Right ventricle myocardium inferior (tissue), 1 donor: ENCODE measurements around the gene FAM167B. TPM values are rescaled to one million over a fixed set of nuclear protein-coding genes. Genes with fewer than 3 reads are reported as not detected.

Experiments
- ATAC-seq: fragments of 200-7000 bp; cut with Tn5 transposase; one replicate; pipeline ENCODE4 v1.9.1; 2020; ENCODE audit warnings: mild to moderate bottlenecking, moderate library complexity
- DNase-seq: peaks from one replicate; pipeline ENCODE4 v3.0.0; 2021; ENCODE audit errors: missing footprints
- intact Hi-C: fragments of 100-400 bp; cut with DNase I; formaldehyde crosslinking; loops from one replicate; pipeline ENCODE4 v1.11.0; 2022
- total RNA-seq: library from RNA; stranded (reverse); fragmentation: NEBNext Ultra II Directional; extraction: Animal tissue kit (Norgen Biotek cat#: 25700); gene quantifications from one replicate; pipeline ENCODE4 v1.2.1, GENCODE V29; 2021
- donor health status: DM: no; HTN: yes; CAD: no; lungs with severe emphysema.

The FAM167B gene
- total RNA-seq, 1 donor from 2014 or later = 10.5 TPM

DNA sequence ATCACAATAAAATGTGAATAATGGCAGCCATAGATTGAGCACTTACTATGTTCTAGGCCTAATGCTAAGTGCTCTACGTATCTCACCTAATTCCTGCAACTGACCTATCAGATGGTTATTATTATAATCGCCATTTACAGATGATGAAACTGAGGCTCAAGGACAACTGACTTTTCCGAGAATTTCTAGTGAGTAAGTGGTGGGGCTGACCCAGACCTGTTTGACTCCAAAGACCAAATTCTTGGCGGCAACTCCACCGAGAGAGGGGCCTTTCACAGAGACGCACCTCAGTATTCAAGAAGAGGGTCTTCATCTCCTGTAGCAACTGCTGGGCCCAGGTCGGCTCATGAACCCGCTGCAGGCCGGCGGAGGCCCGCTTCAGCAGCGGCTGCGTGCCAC, 25.4 kb upstream of the FAM167B start:
- DNase-seq = no peak
- intact Hi-C loops = no loop called here
- no peak for ATAC-seq

DNA sequence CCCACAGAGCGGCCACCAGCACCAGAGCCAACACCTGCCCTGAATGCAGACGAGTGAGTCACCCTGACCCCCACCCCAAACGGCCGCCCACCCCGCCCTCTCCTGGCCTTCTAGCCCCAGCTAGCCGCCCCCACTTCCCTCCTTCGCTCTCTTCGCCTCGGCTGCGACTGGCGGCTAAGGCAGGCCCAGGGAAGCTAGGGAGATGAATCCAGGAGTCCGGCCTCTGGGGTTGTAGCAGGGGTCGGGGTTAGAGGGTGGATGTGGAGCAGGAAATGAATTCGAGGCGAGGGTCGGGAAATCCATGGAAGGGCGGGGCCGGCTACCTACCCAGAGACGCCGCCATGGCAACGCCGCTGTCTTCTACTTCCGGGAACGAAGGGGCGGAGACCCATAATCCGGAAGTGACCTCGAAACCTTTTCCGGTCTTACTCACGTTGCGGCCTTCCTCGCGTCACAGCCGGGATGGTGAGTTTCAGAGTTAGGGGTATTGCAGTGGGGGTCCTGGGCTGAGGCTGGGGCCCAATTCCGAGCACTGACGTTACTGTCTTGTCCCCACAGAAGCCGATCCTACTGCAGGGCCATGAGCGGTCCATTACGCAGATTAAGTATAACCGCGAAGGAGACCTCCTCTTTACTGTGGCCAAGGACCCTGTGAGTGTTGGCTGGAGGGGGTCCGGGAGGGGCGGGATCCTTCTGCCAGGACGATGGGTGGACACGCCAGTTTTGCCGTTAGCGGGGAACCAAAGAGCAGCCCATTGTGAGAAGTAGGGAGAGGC, 24.9 kb upstream of the FAM167B start, which contains the start of the genes EIF3I and TMEM234:
Gene EIF3I (plus strand): TSS at position 428 of the 776 bp plus-strand sequence. CDS start 35 bp downstream, at position 463.
Gene TMEM234 (minus strand): TSS at position 374 of the 776 bp plus-strand sequence. CDS start 31 bp downstream, at position 343.
- DNase-seq = peak; percentile 97
- intact Hi-C loops = no loop called here
- ATAC-seq = peak; percentile 95

- ATAC-seq (no peak), DNase-seq (no peak)
- intact Hi-C loops = no loop called here
Measured at GRCh38 chr1:32223683-32224082, 23.3 kb upstream of the FAM167B start.

DNA sequence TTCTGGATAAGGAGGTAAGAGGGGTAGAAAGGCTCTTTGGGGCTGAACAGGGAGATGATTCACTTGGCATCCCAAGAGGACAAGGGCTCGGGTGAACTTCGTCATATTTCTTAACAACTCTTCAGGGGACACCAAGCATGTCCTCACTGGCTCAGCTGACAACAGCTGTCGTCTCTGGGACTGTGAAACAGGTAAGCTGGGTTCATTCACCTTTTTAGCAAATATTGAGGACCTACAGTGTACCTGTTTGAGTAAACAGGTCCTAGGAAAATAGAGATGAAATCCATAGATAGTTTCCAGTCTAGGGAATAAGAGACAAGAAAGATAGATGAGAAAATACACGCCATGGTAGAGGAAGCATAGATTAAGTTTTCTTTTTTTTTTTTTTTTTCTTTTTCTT, 22.7 kb upstream of the FAM167B start:
- intact Hi-C loops = no loop called here
- DNase-seq (no peak), ATAC-seq (no peak)

- DNase-seq = no peak
- intact Hi-C loops = no loop called here
- ATAC-seq = no peak
Measured at GRCh38 chr1:32228771-32229170, 18.3 kb upstream of the FAM167B start.

DNA sequence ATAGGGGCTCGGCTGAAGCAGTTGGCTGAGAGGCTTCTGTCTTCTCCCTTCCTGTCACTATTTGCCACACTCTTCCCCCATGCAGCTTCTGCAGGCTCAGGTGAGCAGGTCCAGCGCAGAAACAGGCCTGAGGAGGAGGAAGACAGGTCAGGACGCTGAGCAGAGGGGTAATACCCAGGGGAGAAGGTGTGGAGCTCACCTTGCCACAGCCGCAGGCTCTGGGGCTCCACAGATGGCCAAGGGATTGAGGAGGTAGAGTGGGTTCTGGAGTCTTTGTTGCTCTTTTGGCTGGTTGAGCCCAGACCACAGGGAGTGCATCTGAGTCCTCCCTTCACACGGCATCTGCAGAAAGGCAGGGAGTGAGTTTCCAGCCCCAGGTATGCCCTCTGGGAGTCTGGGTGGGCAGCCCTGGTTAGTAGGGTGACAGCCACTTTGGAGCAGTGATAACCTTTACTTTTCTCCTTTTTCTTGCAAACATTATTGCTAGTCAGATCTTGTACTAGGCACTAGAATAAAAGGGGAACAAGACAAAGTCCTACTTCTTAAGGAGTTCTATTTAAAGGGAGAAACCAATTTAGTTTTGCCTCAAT, 15.1 kb upstream of the FAM167B start:
- ATAC-seq (no peak), DNase-seq (no peak)
- intact Hi-C loops = no loop called here

DNA sequence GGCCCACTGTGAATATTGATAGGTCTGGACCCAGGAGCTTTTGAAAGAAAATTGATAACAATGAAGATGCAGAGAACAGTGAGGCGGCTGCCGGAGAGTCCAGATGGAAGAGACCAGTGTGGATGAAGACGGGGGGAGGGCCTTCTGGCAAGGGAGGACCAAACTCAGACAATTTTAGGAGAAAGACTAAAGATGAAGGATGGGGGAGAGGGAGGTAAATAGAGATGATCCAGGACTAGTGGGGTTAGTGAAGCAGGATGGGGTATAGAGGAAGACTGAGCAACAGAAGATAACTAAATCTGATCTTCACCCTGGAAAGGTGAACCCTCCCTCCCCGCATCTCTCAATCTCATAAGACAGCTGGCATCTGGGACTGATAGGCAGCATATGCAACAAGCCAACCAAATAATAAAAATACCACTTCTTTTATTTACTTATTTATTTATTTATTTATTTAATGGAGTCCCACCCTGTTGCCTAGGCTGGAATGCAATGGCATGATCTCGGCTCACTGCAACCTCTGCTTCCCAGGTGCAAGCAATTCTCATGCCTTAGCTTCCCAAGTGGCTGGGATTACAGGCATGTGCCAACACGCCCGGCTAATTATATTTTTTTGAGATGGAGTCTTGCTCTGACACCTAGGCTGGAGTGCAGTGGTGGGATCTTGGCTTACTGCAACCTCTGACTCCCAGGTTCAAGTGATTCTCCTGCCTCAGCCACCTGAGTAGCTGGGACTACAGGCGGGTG, 14.3 kb upstream of the FAM167B start:
- DNase-seq = no peak
- ATAC-seq = no peak
- intact Hi-C loops = no loop called here

DNA sequence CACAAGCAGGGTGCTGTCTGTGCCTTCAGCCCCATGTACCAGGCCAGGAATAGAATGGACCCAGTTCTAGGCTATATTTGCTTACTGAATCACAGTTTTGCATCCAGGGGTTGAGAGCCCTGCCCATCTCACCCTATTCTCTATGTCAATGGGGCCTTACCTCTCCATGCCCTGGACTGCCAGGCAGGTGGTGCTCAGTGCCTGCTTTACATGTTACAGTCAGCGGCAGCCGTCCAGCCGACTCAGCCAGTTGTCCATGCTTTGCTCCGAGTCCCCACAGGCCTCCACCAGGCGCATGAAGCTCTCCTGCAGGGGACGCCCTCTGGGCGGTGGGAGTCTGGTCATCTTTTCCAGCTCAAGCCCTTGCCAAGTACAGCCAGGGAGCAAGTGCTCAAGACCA, 12.2 kb upstream of the FAM167B start:
- intact Hi-C loops = no loop called here
- no peak for DNase-seq
- no peak for ATAC-seq

- intact Hi-C loops = no loop called here
- ATAC-seq (no peak), DNase-seq (no peak)
Measured at GRCh38 chr1:32239337-32239736, 7.7 kb upstream of the FAM167B start.

GRCh38 chr1:32239790-32240139, 7.3 kb upstream of the FAM167B start:
- intact Hi-C loops = no loop called here
- peak; percentile 1 for ATAC-seq
- no peak for DNase-seq

DNA sequence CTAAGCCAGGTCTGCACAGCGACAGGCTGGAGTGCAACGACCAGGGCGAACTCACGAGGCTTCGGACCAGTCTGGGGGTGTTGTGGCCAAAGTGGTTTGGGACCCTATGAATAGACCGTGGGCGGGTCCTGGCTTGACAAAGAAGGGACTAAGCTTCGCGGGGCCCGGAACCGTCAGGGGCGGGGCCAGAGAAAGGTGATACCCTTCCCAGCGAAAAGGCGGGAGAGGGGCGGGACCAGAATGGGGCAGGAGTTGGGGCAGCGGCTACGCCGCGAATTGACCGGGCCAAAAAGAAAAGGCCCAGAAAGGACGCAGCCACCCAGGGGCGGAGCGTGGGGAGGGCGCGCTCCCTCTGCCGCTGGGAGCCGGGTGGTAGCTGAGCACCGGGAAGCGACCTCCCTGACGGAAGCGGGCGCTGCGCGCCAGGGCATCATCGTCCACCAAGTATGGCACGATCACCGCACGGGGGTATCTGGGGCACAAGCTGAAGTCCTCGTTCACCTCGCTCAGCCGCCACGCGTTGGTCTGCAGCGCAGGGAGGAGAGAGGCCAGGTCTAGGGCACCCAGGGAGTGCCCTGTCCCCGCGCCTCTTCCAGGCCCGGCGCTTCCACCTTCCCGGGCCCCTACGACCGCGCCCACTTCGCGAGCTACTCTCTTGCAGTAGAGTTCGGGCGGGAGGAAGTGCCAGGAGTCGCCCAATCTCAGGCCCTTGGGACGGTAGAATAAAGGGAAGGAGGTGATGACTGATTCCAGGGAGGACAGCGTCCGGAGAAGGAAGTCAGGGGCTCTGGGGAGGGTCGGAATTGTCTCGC, 6.7 kb upstream of the FAM167B start:
- ATAC-seq (peak; percentile 88), DNase-seq (peak; percentile 86)
- intact Hi-C loops = no loop called here

DNA sequence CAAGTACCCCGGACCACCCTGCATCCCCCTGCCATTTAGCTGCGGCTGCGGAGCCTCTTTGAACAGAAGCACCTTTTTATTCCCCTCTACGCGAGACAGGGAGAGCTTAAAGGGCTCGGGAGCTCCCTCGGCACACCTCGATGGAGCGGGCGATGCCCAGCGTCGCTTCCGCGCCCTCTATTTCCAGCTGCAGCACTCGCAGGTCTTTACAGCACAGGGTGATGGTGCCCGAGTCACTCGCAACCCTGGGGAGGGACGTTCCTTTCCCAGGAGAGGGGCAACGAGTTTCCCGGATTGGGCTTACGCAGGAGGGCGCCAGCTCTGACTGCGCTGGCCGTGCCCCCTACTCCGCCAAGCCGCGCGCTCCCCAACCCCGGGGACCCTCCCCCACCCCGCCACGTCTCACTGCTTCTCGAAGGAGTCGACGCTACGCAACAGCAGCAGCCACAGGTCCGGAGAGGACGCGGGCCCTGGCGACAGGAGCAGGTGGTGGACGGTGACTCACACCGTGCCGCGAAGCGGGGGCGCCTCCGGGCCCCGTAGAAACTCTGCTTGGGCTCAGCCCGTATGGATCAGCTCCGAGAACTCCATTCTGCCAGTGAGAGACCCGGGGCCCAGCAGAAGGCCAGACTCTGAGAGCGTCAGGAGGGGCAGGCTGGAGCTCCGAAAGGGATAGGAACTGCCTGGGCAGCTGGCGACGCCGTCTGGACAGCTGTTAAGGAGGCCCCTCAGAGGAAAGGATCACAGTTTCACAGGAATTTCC, 5.8 kb upstream of the FAM167B start:
- intact Hi-C loops = no loop called here
- DNase-seq (no peak), ATAC-seq (peak; percentile 81)

- intact Hi-C loops = no loop called here
- DNase-seq (no peak), ATAC-seq (peak; percentile 32)
Measured at GRCh38 chr1:32242341-32242851, 4.6 kb upstream of the FAM167B start.

GRCh38 chr1:32247452-32247851, 430 bp downstream of the FAM167B start:
- ATAC-seq = peak; percentile 26
- peak; percentile 73 for DNase-seq
- intact Hi-C loops = loop anchor here (5.0 kb wide), 1 partner anchor 45 kb away; the partner anchor contains the start of gene HDAC1

DNA sequence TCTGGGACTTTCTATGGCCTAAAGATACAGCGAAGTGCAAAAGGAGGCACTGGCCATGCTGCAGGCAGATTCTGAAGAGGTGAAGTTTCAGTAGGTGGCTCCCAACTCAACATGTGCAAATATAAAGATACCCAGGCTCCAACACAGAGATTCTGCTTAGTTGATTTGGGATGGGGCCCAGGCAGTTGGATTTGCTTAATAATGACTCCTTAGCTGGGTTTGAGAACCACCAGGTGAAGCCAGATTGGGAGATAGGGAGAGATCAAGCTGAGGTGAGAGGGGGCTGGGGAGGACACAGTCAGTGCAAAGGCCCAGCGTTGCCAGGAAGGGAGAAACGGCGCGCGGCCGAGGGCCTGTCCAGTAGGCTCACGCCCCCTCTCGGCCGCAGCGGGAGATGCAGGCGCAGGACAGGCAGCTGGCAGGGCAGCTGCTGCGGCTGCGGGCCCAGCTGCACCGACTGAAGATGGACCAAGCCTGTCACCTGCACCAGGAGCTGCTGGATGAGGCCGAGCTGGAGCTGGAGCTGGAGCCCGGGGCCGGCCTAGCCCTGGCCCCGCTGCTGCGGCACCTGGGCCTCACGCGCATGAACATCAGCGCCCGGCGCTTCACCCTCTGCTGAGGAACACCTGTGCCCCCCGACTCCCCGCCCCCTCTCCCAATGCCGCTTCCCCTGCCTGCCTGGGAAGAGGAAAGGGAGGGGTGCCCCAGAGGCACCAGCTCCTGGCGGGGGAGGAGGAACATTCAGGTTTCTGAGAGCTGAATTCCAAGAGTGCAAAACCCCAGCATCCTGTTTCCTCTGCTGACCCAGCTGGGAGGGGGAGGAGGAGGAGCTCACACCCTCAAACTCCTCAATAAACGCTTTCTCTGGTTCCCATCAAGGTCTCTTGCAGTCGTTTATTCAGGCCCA, 1.2 kb downstream of the FAM167B start:
- ATAC-seq (peak; percentile 75), DNase-seq (peak; percentile 95)
- intact Hi-C loops = loop anchor here (5.0 kb wide), 1 partner anchor 44 kb away; the partner anchor contains the start of gene HDAC1

GRCh38 chr1:32249831-32250525, 3.0 kb downstream of the FAM167B start:
- intact Hi-C loops = loop anchor here (5.0 kb wide), 2 partner anchors 42 to 62 kb away; partner anchors contain the start of gene HDAC1
- no peak for ATAC-seq

More at GRCh38 chr1:32249831-32250525, 3.0 kb downstream of the FAM167B start:
- DNase-seq = no peak
